NB4 (cell line): ENCODE measurements around the gene AUP1.

ENCODE experiments used
- DNase-seq: peaks from one replicate; pipeline ENCODE4 v3.0.0; 2010; ENCODE audit warnings: low read depth
- H3K4me3 ChIP-seq: one replicate; pipeline ENCODE4 v1.5.1; 2011; ENCODE audit warnings: mild to moderate bottlenecking, low read depth, low read length, moderate library complexity
- MYC ChIP-seq: IDR thresholded peaks from 2 replicates; pipeline ENCODE4 v1.6.1; 2011; ENCODE audit warnings: low read depth, low read length
- POLR2A ChIP-seq: IDR thresholded peaks from 2 replicates; pipeline ENCODE4 v1.6.1; 2011; ENCODE audit warnings: mild to moderate bottlenecking; ENCODE audit not compliant: insufficient read length; ENCODE audit errors: extremely low read depth
- TF ChIP-seq, protein P1 (sequence below): IDR thresholded peaks from 2 replicates; pipeline ENCODE4 v1.6.1; 2011; ENCODE audit warnings: low read depth, low read length
- TF ChIP-seq, protein P2 (sequence below): IDR thresholded peaks from one replicate; pipeline ENCODE4 v1.5.1; 2012; ENCODE audit warnings: low read depth, low read length

Gene AUP1

DNA sequence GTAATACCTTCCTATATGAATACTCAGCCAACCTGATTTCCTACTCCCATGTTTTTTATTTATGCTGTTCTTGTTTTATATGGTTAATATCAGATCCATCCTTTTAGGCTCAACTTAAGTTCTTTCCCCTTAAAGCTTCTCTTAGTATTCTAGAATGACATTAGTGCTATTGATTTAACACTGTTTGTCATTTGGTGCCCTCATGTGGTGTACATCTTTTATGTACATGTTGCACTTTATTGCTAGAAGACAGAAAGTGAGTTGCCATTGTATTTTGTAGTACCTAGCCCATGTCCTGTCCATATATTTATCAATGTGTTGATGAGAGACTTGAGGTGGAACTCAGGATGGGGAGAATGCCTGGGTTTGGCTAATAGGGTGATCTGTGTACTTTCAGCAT, 2.7 kb upstream of the AUP1 start:
- DNase-seq, result peak; percentile 68
- H3K4me3 ChIP-seq, result no peak overlapping the region
- TF ChIP-seq, protein P1, sequence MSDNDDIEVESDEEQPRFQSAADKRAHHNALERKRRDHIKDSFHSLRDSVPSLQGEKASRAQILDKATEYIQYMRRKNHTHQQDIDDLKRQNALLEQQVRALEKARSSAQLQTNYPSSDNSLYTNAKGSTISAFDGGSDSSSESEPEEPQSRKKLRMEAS, result no peak
- TF ChIP-seq POLR2A, result no peak
- TF ChIP-seq, protein P2, sequence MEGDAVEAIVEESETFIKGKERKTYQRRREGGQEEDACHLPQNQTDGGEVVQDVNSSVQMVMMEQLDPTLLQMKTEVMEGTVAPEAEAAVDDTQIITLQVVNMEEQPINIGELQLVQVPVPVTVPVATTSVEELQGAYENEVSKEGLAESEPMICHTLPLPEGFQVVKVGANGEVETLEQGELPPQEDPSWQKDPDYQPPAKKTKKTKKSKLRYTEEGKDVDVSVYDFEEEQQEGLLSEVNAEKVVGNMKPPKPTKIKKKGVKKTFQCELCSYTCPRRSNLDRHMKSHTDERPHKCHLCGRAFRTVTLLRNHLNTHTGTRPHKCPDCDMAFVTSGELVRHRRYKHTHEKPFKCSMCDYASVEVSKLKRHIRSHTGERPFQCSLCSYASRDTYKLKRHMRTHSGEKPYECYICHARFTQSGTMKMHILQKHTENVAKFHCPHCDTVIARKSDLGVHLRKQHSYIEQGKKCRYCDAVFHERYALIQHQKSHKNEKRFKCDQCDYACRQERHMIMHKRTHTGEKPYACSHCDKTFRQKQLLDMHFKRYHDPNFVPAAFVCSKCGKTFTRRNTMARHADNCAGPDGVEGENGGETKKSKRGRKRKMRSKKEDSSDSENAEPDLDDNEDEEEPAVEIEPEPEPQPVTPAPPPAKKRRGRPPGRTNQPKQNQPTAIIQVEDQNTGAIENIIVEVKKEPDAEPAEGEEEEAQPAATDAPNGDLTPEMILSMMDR, result peak; percentile 11

DNA sequence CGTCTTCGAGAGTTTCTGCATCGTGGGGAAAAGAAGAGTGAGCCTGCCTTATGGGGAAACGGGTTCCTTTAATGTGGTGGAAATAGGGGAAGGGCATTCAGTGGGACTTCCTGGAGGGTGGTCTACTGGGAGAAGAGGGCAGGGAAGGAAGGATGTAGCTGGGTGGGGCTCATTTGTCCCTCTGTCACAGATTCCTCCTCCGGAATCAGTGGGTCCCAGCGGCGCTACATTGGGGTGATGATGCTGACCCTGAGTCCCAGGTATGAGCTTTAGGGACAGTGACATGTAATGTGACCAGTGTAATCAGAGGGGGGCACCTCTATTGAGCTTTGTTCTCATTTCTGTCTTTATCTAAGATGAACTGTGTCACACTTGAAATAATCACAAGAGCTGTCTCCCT, 2.2 kb upstream of the AUP1 start:
- TF ChIP-seq, protein P2, result no peak
- TF ChIP-seq, protein P1, result no peak
- TF ChIP-seq MYC (no peak), POLR2A (no peak)
- no peak overlapping the region for H3K4me3 ChIP-seq
- no peak for DNase-seq

DNA sequence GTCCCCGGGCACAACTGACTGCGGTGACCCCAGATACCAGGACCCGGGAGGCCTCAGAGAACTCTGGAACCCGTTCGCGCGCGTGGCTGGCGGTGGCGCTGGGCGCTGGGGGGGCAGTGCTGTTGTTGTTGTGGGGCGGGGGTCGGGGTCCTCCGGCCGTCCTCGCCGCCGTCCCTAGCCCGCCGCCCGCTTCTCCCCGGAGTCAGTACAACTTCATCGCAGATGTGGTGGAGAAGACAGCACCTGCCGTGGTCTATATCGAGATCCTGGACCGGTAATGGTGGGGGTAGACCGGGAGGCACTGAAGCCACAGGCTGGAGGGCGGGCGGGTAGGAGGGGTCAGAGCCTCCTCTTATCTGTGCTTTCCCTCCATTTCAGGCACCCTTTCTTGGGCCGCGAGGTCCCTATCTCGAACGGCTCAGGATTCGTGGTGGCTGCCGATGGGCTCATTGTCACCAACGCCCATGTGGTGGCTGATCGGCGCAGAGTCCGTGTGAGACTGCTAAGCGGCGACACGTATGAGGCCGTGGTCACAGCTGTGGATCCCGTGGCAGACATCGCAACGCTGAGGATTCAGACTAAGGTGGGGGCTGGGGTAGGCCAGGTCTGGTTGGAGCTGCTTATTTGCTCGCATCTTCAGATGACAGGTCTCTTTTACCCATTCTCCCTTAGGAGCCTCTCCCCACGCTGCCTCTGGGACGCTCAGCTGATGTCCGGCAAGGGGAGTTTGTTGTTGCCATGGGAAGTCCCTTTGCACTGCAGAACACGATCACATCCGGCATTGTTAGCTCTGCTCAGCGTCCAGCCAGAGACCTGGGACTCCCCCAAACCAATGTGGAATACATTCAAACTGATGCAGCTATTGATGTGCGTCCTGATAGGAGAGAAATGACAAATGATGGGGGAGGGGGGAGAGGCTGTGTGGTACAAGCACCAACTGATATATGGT, 1.0 kb upstream of the AUP1 start:
- H3K4me3 ChIP-seq, result peak overlapping the region; percentile 99
- peak; percentile 70 for DNase-seq
- TF ChIP-seq POLR2A (no peak), MYC (peak; percentile 25; the same call in 1 of the 2 replicates)
- TF ChIP-seq, protein P1, result peak; percentile 33; the same call in 1 of the 2 replicates
- TF ChIP-seq, protein P2, result no peak

DNA sequence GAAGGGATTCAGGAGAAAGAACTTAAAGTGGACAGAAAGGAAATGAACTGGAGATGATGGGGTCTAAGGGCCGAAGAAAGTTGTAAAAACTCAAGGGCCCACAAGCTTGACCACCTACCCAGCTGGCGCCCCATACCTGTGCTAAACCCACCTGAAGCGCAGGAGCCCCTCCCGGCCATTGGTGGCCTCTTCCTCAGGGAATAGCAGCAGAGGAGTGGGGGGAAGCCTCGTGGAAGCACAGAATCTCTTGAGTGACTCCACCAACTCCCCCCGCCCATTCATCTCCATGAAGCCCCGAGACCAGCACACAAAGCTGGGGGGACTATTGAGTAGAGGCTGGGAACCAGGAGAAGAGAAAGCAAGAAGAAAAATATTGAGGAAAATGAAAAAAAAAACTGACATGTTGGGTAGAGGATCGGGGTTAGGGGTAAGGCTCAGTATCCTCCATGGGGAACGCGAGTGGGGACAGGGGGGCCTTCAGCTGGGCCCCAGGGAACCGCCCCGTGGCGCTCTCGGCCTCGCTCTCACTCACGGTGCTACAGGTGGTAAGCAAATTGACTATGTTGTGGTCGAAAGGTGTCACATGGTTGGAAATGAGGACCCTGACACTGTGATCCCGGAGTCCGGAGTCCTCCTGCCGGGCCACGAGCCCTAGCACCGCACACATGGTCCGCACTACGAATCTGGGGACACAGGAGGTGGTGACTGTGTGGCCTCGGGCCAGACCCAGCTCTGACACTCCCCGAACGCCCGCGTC, 728 bp downstream of the AUP1 start:
- TF ChIP-seq, protein P1, result peak; percentile 55; the same call in 1 of the 2 replicates
- TF ChIP-seq, protein P2, result no peak
- TF ChIP-seq MYC (no peak), POLR2A (no peak)
- no peak for DNase-seq
- H3K4me3 ChIP-seq, result peak overlapping the region; percentile 99

DNA sequence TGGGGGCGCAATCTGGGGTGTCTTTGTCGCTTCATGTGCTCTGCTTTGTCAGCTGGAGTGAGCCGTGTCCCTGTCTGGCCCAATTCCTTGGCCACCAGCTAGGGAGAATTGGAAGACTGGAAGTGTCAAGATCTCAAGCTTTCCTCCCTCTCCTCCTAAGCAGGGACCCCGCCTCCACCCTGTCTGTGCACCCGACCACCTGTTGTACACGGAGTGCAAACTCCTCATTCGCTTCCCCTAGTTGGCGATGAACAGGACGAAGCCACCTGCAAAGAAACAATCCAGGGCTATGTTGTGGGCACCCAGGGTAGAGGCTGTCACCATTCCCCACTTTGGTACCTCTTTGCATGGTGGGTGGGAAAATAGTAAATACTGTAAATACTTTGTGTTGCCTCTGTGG, 1.8 kb downstream of the AUP1 start:
- peak overlapping the region; percentile 99 for H3K4me3 ChIP-seq
- TF ChIP-seq, protein P1, result no peak
- TF ChIP-seq, protein P2, result no peak
- TF ChIP-seq MYC, result no peak
- no peak for TF ChIP-seq POLR2A
- DNase-seq, result no peak
